HG02623 (cell line): Measurements from ENCODE around the gene MTMR1.
A peak's percentile ranks its signal among the peaks of the same experiment; 100 is the strongest.

Experiments used
- ATAC-seq: cut with Tn5 transposase; IDR thresholded peaks from one replicate; pipeline ENCODE4 v1.9.1; 2021; ENCODE audit warnings: moderate library complexity; ENCODE audit not compliant: unreplicated experiment

MTMR1 gene

GRCh38 chrX:150762258-150763165 lies 69.3 kb downstream of the MTMR1 start:
- no peak for ATAC-seq

- no peak for ATAC-seq
These were observed 70.2 kb downstream of the MTMR1 start for GRCh38 chrX:150763303-150763797.

- no peak for ATAC-seq
These were observed 70.6 kb downstream of the MTMR1 start for GRCh38 chrX:150763810-150764209.

GRCh38 chrX:150765237-150765636 lies 72.0 kb downstream of the MTMR1 start:
- no peak for ATAC-seq

GRCh38 chrX:150765782-150766350 lies 72.7 kb downstream of the MTMR1 start:
- no peak for ATAC-seq

GRCh38 chrX:150766351-150767044 lies 73.3 kb downstream of the MTMR1 start:
- ATAC-seq = no peak

- ATAC-seq = no peak
These were observed 73.8 kb downstream of the MTMR1 start for GRCh38 chrX:150767045-150767395.

GRCh38 chrX:150767475-150768131 lies 74.4 kb downstream of the MTMR1 start:
- no peak for ATAC-seq

GRCh38 chrX:150768132-150768485 lies 74.9 kb downstream of the MTMR1 start:
- no peak for ATAC-seq

- no peak for ATAC-seq
These were observed 75.5 kb downstream of the MTMR1 start for GRCh38 chrX:150768580-150769190.

GRCh38 chrX:150769408-150769807 lies 76.2 kb downstream of the MTMR1 start:
- no peak for ATAC-seq

GRCh38 chrX:150770623-150771022 lies 77.4 kb downstream of the MTMR1 start:
- ATAC-seq = no peak

GRCh38 chrX:150771116-150771515 lies 77.9 kb downstream of the MTMR1 start:
- no peak for ATAC-seq

GRCh38 chrX:150772150-150772970 lies 79.2 kb downstream of the MTMR1 start:
- peak; percentile 90 for ATAC-seq

- ATAC-seq = no peak
These were observed 79.9 kb downstream of the MTMR1 start for GRCh38 chrX:150773117-150773516.

GRCh38 chrX:150773634-150774033 lies 80.4 kb downstream of the MTMR1 start:
- ATAC-seq = no peak

- ATAC-seq = no peak
These were observed 81.8 kb downstream of the MTMR1 start for GRCh38 chrX:150774798-150775568.

GRCh38 chrX:150775569-150776350 lies 82.6 kb downstream of the MTMR1 start:
- ATAC-seq = no peak
